ENCODE data around the gene ZNF529. TPM values are rescaled to one million over a fixed set of nuclear protein-coding genes. Genes with fewer than 3 reads are reported as not detected.

The ZNF529 gene
- total and polyA plus RNA-seq, 2 of the 13 experiments (the other 11 are each of a cell fraction or from before 2014, with no cell fraction given) = 9.3 to 10.6 TPM

- TF ChIP-seq ZNF318 (CRISPR knock-in tag; IDR thresholded peaks at IDR 0.05) (peak; percentile 15; the same call in 1 of the 2 replicates), PBX3 (CRISPR knock-in tag; IDR thresholded peaks at IDR 0.05; ENCODE audit: borderline replicate concordance) (no peak), HNF4G (IDR thresholded peaks at IDR 0.05; ENCODE audit: borderline replicate concordance, low read depth, low read length) (no peak), HNF4G (CRISPR knock-in tag; IDR thresholded peaks at IDR 0.05; ENCODE audit: borderline replicate concordance, low read depth) (0 out of 2 replicates have a peak, but pooled peaks have one; percentile 34), ZNF407 (CRISPR knock-in tag; IDR thresholded peaks at IDR 0.05; ENCODE audit: not compliant biosample characterization) (peak; percentile 38), ZNF121 (CRISPR knock-in tag; IDR thresholded peaks at IDR 0.05) (peak; percentile 99), JUN (CRISPR knock-in tag; IDR thresholded peaks at IDR 0.05) (0 out of 2 replicates have a peak, but pooled peaks have one; percentile 56), SP1 (IDR thresholded peaks at IDR 0.05) (no peak), SP1 (CRISPR knock-in tag; IDR thresholded peaks at IDR 0.05) (peak; percentile 64; the same call in 1 of the 2 replicates)
Observed at GRCh38 chr19:36528194-36528920, 44.7 kb downstream of the ZNF529 start, which contains the start of gene ZNF260 (continued).

Measured in HepG2 (cell line).